Loucy (cell line): ENCODE data around the gene HAUS3.

Source experiments
- H2AFZ ChIP-seq: fragments of 200-600 bp; sonication (generic); 2 replicates; pipeline ENCODE4 v1.6.0; 2016; ENCODE audit warnings: antibody characterized with exemption, mild to moderate bottlenecking, low read length, moderate library complexity
- H3F3A ChIP-seq: fragments of 200-600 bp; 2 replicates; pipeline ENCODE4 v1.6.0; 2016; ENCODE audit warnings: antibody characterized with exemption, low read depth, mild to moderate bottlenecking
- H3K27me3 ChIP-seq: fragments of 200-600 bp; sonication (generic); 2 replicates; pipeline ENCODE4 v1.6.1; 2014; ENCODE audit warnings: low read length, mild to moderate bottlenecking; ENCODE audit not compliant: insufficient read depth, poor library complexity, severe bottlenecking
- H3K36me3 ChIP-seq: fragments of 200-600 bp; sonication (generic); 2 replicates; pipeline ENCODE4 v1.6.1; 2016; ENCODE audit warnings: low read length; ENCODE audit not compliant: insufficient read depth
- H3K4me1 ChIP-seq: fragments of 200-600 bp; sonication (generic); 2 replicates; pipeline ENCODE4 v1.5.1; 2014; ENCODE audit warnings: low read length, mild to moderate bottlenecking; ENCODE audit not compliant: insufficient read depth, poor library complexity, severe bottlenecking
- H3K4me2 ChIP-seq: fragments of 200-600 bp; sonication (generic); 2 replicates; pipeline ENCODE4 v1.6.0; 2014; ENCODE audit warnings: antibody characterized with exemption, low read length, low read depth, mild to moderate bottlenecking; ENCODE audit not compliant: poor library complexity, severe bottlenecking
- H3K4me3 ChIP-seq: fragments of 200-600 bp; sonication (generic); 2 replicates; pipeline ENCODE4 v1.5.1; 2014; ENCODE audit warnings: low read length, mild to moderate bottlenecking, mixed read lengths; ENCODE audit not compliant: poor library complexity, severe bottlenecking
- H3K79me2 ChIP-seq: fragments of 200-600 bp; sonication (generic); 2 replicates; pipeline ENCODE4 v1.6.1; 2014; ENCODE audit warnings: low read length; ENCODE audit not compliant: insufficient read depth
- H3K9ac ChIP-seq: fragments of 200-600 bp; sonication (generic); 2 replicates; pipeline ENCODE4 v1.6.0; 2014; ENCODE audit warnings: mild to moderate bottlenecking, low read depth, low read length, moderate library complexity; ENCODE audit not compliant: poor library complexity, severe bottlenecking
- H3K9me2 ChIP-seq: fragments of 200-600 bp; sonication (generic); replicated peaks from 2 replicates; pipeline ENCODE4 v1.6.1; 2016; ENCODE audit warnings: low read depth, low read length, mixed read lengths
- H3K9me3 ChIP-seq: fragments of 200-600 bp; sonication (generic); 2 replicates; pipeline ENCODE4 v1.6.1; 2014; ENCODE audit warnings: mild to moderate bottlenecking, antibody characterized with exemption, low read length, low read depth; ENCODE audit not compliant: insufficient read depth
- H4K20me1 ChIP-seq: fragments of 200-600 bp; sonication (generic); 2 replicates; pipeline ENCODE4 v1.6.0; 2014; ENCODE audit warnings: antibody characterized with exemption, low read length, mild to moderate bottlenecking; ENCODE audit not compliant: insufficient read depth, poor library complexity, severe bottlenecking
- CTCF ChIP-seq: fragments of 200-600 bp; sonication (generic); conservative IDR thresholded peaks from 2 replicates; pipeline ENCODE4 v1.5.1; 2014; ENCODE audit warnings: mild to moderate bottlenecking, antibody characterized with exemption, low read length
- EZH2phosphoT487 ChIP-seq: fragments of 200-600 bp; IDR thresholded peaks from 2 replicates; pipeline ENCODE4 v1.6.1; 2018; ENCODE audit warnings: antibody characterized with exemption, mild to moderate bottlenecking, moderate library complexity, borderline replicate concordance

HAUS3 gene

GRCh38 chr4:2260344-2261109, 18.6 kb upstream of the HAUS3 start:
- H3K4me3 ChIP-seq, result peak overlapping the region; percentile 92

GRCh38 chr4:2259541-2260343, 17.8 kb upstream of the HAUS3 start:
- H3K36me3 ChIP-seq, result peaks cover 8% of the 10 kb centered on the region; the same call in 1 of the 2 replicates
- H3K4me1 ChIP-seq, result peaks cover 22% of the 10 kb centered on the region
- no peaks in the 10 kb centered on the region for H3K27me3 ChIP-seq
- TF ChIP-seq EZH2phosphoT487 (no peak), CTCF (no peak)
- H3K9ac ChIP-seq, result peak overlapping the region; percentile 79
- H3K9me3 ChIP-seq, result no peaks in the 10 kb centered on the region
- no peaks in the 10 kb centered on the region for H3K9me2 ChIP-seq
- H3K4me2 ChIP-seq, result peak overlapping the region; percentile 87
- H3K79me2 ChIP-seq, result peaks cover 58% of the 10 kb centered on the region
- H3F3A ChIP-seq, result no peaks in the 10 kb centered on the region
- H4K20me1 ChIP-seq, result peaks cover 50% of the 10 kb centered on the region
- no peak overlapping the region for H2AFZ ChIP-seq
- peak overlapping the region; percentile 92 for H3K4me3 ChIP-seq

More at GRCh38 chr4:2260344-2261109, 18.6 kb upstream of the HAUS3 start:
- Histone ChIP-seq H3K9me3 (no peaks in the 10 kb centered on the region), H3K36me3 (peaks cover 3% of the 10 kb centered on the region; the same call in 1 of the 2 replicates), H3F3A (no peaks in the 10 kb centered on the region), H4K20me1 (peaks cover 46% of the 10 kb centered on the region), H3K4me1 (peaks cover 22% of the 10 kb centered on the region), H2AFZ (no peak overlapping the region), H3K9me2 (no peaks in the 10 kb centered on the region), H3K79me2 (peaks cover 58% of the 10 kb centered on the region), H3K9ac (peak overlapping the region; percentile 79), H3K27me3 (no peaks in the 10 kb centered on the region), H3K4me2 (peak overlapping the region; percentile 87)
- no peak for TF ChIP-seq CTCF
- TF ChIP-seq EZH2phosphoT487, result no peak

- Histone ChIP-seq H4K20me1 (peaks cover 56% of the 10 kb centered on the region), H3K36me3 (peaks cover 11% of the 10 kb centered on the region; the same call in 1 of the 2 replicates), H3F3A (no peaks in the 10 kb centered on the region), H3K79me2 (peaks cover 58% of the 10 kb centered on the region), H3K9ac (peak overlapping the region; percentile 79), H2AFZ (no peak overlapping the region), H3K4me1 (peaks cover 22% of the 10 kb centered on the region), H3K9me3 (no peaks in the 10 kb centered on the region), H3K27me3 (no peaks in the 10 kb centered on the region), H3K4me3 (peak overlapping the region; percentile 92), H3K9me2 (no peaks in the 10 kb centered on the region), H3K4me2 (peak overlapping the region; percentile 87)
- TF ChIP-seq EZH2phosphoT487, result no peak
Observed at GRCh38 chr4:2259036-2259540, 17.2 kb upstream of the HAUS3 start.
